Subcutaneous preadipocyte (primary cell): Measurements from ENCODE around the gene NSUN4. TPM values are rescaled to one million over a fixed set of nuclear protein-coding genes. Genes with fewer than 3 reads are reported as not detected.

Experiments
- total RNA-seq: library from RNA; depleted of rRNA; stranded (reverse); fragments of >200 nt; gene quantifications from 2 replicates; pipeline ENCODE4 v1.2.3, GENCODE V29; 2012

Gene NSUN4
- total RNA-seq: 16.5 and 20.3 TPM in 2 replicates

DNA sequence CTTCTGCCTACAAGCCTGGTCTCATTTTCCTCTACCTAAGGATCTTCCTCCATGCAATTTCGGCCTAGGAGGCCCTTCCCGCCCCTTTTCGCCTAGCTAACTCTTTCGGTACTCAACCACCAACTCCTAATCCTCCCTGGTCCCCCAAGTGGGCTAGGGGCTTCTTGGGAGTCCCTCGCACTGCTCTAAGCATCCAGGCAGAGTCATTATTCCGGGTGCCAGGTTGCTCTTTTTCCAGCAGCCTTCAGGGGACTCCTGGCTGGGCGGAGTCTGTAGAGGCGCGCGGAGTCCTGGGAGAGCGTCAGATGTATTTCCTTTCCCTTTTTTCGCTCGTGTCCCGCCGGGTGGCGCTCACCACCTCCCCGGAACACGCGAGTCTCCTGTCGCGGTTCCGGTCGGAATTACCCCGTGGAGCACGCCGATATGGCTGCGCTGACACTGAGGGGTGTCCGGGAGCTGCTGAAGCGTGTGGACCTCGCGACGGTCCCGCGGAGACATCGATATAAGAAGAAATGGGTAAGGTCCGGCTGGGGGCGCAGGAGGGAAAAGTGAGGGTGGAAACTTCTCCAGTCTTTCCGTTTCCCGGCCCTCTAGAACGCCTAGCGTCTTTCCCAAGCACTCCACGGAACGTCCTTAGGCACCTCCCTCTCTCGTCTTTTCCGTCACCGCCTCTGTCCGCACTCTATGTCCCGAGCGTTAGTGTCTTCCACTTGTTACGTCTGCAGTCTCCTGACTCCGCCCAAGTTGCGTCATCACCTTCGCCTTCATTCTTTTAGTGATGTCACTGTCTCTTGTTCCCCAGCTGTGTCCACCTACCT, at the start of gene NSUN4:
Gene NSUN4 (plus strand): TSS at position 404 of the 818 bp plus-strand sequence. CDS start 20 bp downstream, at position 424.

DNA sequence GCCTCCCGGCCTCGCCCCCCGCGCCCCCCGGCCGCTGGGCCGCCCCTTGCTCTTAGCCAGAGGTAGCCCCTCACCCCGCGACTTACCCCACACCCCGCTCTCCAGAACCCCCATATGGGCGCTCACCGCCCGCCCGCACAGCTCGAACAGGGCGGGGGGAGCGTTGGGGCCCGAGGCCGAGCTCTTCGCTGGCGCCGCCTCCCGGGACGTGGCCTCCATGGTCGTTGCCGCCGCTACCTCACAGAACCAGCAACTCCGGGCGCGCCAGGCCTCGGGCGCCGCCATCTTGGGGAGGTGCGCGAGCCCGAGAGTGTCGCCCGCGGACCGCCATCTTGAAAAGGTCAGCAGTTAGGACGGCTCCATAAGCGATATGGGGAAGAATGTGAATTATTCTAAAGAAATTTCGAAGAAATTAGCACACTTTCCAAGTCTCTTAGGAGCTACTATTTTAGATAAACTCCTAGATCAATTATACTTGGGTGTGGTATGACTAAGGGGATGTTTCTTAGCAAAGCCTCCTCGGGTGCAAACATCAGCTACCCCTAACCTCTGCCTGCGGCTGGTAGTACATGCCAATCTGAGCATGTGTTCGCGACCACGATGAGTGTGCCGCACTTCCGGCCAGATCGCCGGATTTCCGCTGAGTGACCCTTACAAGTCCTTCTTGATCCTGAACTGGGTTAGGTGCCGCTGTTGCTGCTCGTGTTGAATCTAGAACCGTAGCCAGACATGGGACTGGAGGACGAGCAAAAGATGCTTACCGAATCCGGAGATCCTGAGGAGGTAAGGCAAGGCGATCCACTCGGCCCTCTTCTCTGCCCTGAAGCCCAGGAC, 37.4 kb upstream of the NSUN4 start, which contains the start of the genes LRRC41 and UQCRH:
Gene LRRC41 (minus strand): TSS at position 579 of the 834 bp plus-strand sequence. CDS start 294 bp downstream, at position 285.
Gene UQCRH (plus strand): TSS at position 661 of the 834 bp plus-strand sequence. CDS start 69 bp downstream, at position 730.

DNA sequence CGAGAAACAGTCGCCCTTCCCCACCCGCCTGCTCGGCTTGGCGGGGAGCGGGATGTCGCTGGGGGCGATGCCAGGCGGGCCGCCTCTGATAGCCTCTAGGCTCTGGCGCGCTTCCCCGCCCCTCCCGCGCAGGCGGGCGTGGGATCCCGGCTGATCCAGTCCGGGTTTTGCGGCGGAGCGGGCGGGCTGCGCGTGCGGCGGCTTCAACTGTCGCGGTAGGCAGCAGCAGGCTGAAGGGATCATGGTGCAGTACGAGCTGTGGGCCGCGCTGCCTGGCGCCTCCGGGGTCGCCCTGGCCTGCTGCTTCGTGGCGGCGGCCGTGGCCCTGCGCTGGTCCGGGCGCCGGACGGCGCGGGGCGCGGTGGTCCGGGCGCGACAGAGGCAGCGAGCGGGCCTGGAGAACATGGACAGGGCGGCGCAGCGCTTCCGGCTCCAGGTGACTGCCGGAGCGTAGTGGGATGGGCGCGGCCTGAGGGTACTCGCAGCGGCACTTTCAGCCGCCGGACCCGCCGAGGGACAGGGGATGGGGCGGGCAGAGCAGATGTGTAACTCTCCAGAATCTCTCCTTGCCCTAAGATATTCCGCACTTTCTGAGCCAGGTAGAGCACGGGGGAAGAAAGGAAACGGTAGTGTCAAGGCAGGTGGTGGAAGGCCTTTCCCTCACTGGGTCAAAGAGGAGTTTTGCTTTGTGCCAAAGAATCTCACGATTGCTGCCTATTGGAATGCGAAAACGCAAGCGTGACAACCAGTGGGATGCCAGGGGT, 53.7 kb downstream of the NSUN4 start, which contains the start of gene FAAH:
Gene FAAH (plus strand): TSS at position 210 of the 764 bp plus-strand sequence. CDS start 32 bp downstream, at position 242.

Other genes starting within 250 kb of the NSUN4 start
- gene PIK3R3, start 208.2 kb upstream of the NSUN4 start, total RNA-seq: 0.98 and 1.5 TPM in 2 replicates
- gene TSPAN1, start 165.7 kb upstream of the NSUN4 start, total RNA-seq: 0.20 TPM in 1 of 2 replicates, not detected in the other
- gene P3R3URF, start 164.3 kb upstream of the NSUN4 start, total RNA-seq: not detected in 2 replicates
- 37.5 and 60.8 TPM in 2 replicates for gene POMGNT1, start 142.4 kb upstream of the NSUN4 start, total RNA-seq
- 2.9 and 3.9 TPM in 2 replicates for gene LURAP1, start 137.5 kb upstream of the NSUN4 start, total RNA-seq
- gene RAD54L, start 93.0 kb upstream of the NSUN4 start, total RNA-seq: 4.0 and 7.2 TPM in 2 replicates
- 93.3 and 110 TPM in 2 replicates for gene LRRC41, start 37.2 kb upstream of the NSUN4 start, total RNA-seq
- gene UQCRH, start 37.1 kb upstream of the NSUN4 start, total RNA-seq: 245 and 321 TPM in 2 replicates
- gene FAAH, start 53.5 kb downstream of the NSUN4 start, total RNA-seq: 0.59 and 1.5 TPM in 2 replicates
- gene DMBX1, start 149.0 kb downstream of the NSUN4 start, total RNA-seq: not detected in 2 replicates
- not detected in 2 replicates for gene KNCN, start 210.8 kb downstream of the NSUN4 start, total RNA-seq